Activated CD4-positive, alpha-beta T cell treated with anti-CD3 and anti-CD28 coated beads for 36 hours (primary cell): ENCODE measurements around the gene ZNF195. TPM values are rescaled to one million over a fixed set of nuclear protein-coding genes. Genes with fewer than 3 reads are reported as not detected.
A peak's percentile ranks its signal among the peaks of the same experiment; 100 is the strongest.
"Not testable (repeated sequence)": the region's sequence is repeated elsewhere in the genome, so short reads cannot be mapped to it uniquely, and the experiment has no call there.

Experiments
- ATAC-seq: fragments of 200-7000 bp; cut with Tn5 transposase; one replicate; pipeline ENCODE4 v1.10.0; 2021; ENCODE audit warnings: mild to moderate bottlenecking, moderate library complexity
- CTCF ChIA-PET: fragments of 350-600 bp; sonication (Branson Sonifier 250); formaldehyde crosslinking; loops from one replicate; lab custom pipeline; 2021; ENCODE audit warnings: antibody characterized with exemption; lab: Charles Lee
- POLR2A ChIA-PET: fragments of 350-600 bp; sonication (Branson Sonifier 250); formaldehyde crosslinking; loops from one replicate; lab custom pipeline; 2021; ENCODE audit warnings: antibody characterized with exemption, inconsistent platforms; lab: Charles Lee
- DNase-seq: peaks from one replicate; pipeline ENCODE4 v3.0.0-alpha.2; 2020
- H3K27ac Mint-ChIP-seq: one replicate; pipeline ENCODE4 v1.8.0; 2021; ENCODE audit warnings: mixed read lengths
- H3K27me3 Mint-ChIP-seq: one replicate; pipeline ENCODE4 v1.8.0; 2021; ENCODE audit warnings: mixed read lengths
- H3K36me3 Mint-ChIP-seq: one replicate; pipeline ENCODE4 v1.8.0; 2021; ENCODE audit warnings: low read depth, mixed read lengths
- H3K4me1 Mint-ChIP-seq: one replicate; pipeline ENCODE4 v1.8.0; 2021; ENCODE audit warnings: mixed read lengths
- H3K4me3 Mint-ChIP-seq: one replicate; pipeline ENCODE4 v1.8.0; 2021; ENCODE audit warnings: mild to moderate bottlenecking, moderate library complexity, mixed read lengths
- H3K9me3 Mint-ChIP-seq: one replicate; pipeline ENCODE4 v1.8.0; 2021; ENCODE audit warnings: low read depth, mixed read lengths
- intact Hi-C, 2 experiments: fragments of 100-400 bp; cut with DNase I in 1 of 2; cut with micrococcal nuclease in 1 of 2; formaldehyde crosslinking; loops; one replicate each; pipeline versions ENCODE4 v1.14.2 to v1.15.1; 2022 to 2024; cut with DNase I, micrococcal nuclease
- total RNA-seq, 2 experiments: library from RNA; stranded (reverse); gene quantifications; one replicate each; pipeline ENCODE4 v1.2.3, GENCODE V29; 2021

Gene ZNF195
- 10 to 100 TPM; 32.6 to 36.2 TPM for total RNA-seq

GRCh38 chr11:3378426-3379423, at the start of gene ZNF195:
TSS of gene ZNF195 (minus strand) at chr11:3379146. CDS start at chr11:3379040, 106 bp downstream.
- ChIA-PET POLR2A (interaction anchor here (0.7 to 0.9 kb wide), 4 partner anchors 44 to 419 kb away, joined by 3 to 5 read pairs (median 3); partner anchors contain the start of gene NAP1L4), CTCF (interaction anchor here (0.7 to 3.7 kb wide), 3 partner anchors 10 to 34 kb away, joined by 3 to 19 read pairs (median 3); no protein-coding TSS in a partner anchor)
- H3K4me3 Mint-ChIP-seq: peak within 1 kb of the TSS; percentile 91
- peak within 1 kb of the TSS; percentile 93 for H3K27ac Mint-ChIP-seq
- no peaks in the 10 kb centered on the region for H3K9me3 Mint-ChIP-seq
- peak; percentile 100 for ATAC-seq
- no peaks in the 10 kb centered on the region for H3K27me3 Mint-ChIP-seq
- peaks cover 47% of the 10 kb centered on the region for H3K4me1 Mint-ChIP-seq
- peaks cover 47% of the 10 kb centered on the region for H3K36me3 Mint-ChIP-seq
- DNase-seq: peak; percentile 99
- intact Hi-C loops: loop anchor here (1.0 to 5.0 kb wide), 7 partner anchors 44 to 976 kb away; partner anchors contain the start of genes CARS1 (in 1 of the 2), NAP1L4 (in 1 of the 2), NUP98 (in 1 of the 2) and OSBPL5 (in 1 of the 2)

DNA sequence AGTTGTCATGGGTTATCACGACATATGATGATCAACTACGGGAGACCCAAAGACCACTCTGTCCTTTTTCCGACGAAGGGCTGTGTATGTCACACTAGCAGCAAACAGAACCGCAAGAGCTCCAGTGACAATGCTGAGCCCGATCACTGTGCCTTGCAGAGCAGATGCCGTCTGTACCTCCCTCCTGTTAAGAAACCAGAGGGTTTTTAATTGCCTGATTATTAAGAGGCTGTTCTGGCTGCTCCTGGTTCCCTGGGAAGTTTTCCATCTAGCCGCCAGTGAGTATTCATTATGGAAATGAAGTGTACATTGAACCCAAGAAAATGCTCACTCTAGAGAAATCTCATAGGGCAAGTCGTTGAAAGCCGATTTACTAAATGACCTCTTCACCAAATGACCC, 49.1 kb upstream of the ZNF195 start:
- DNase-seq, H3K36me3 Mint-ChIP-seq, H3K27ac Mint-ChIP-seq, H3K4me3 Mint-ChIP-seq, intact Hi-C loops, H3K27me3 Mint-ChIP-seq, H3K9me3 Mint-ChIP-seq, ATAC-seq, CTCF ChIA-PET, H3K4me1 Mint-ChIP-seq, POLR2A ChIA-PET: not testable (repeated sequence)

DNA sequence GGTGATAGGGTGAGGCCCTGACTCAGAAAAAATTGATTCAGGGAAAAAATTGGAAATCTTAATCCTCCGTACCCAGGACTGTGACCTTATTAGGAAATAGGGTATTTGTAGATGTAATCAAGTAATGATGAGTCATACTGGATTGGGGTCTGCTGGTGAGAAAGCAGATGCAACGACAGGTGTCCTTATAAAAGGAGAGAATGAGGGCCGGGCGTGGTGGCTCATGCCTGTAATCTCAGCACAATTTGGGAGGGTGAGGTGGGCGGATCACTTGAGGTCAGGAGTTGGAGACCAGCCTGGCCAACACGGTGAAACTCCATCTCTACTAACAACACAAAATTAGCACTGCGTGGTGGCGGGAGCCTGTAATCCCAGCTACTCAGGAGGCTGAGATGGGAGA, 47.6 kb upstream of the ZNF195 start:
- H3K4me3 Mint-ChIP-seq, H3K27ac Mint-ChIP-seq, POLR2A ChIA-PET, H3K9me3 Mint-ChIP-seq, ATAC-seq, CTCF ChIA-PET, H3K4me1 Mint-ChIP-seq, H3K27me3 Mint-ChIP-seq, H3K36me3 Mint-ChIP-seq, DNase-seq, intact Hi-C loops: not testable (repeated sequence)

GRCh38 chr11:3423928-3424327, 45.0 kb upstream of the ZNF195 start:
- H3K27me3 Mint-ChIP-seq, H3K27ac Mint-ChIP-seq, ATAC-seq, DNase-seq, H3K36me3 Mint-ChIP-seq, H3K9me3 Mint-ChIP-seq, CTCF ChIA-PET: not testable (repeated sequence)
- POLR2A ChIA-PET: interaction anchor here (0.5 to 1.1 kb wide), 2 partner anchors 45 to 437 kb away, joined by 4 to 5 read pairs; partner anchors contain the start of gene ZNF195
- intact Hi-C loops: loop anchor here (2.0 to 5.0 kb wide), 7 partner anchors 45 to 1047 kb away; partner anchors contain the start of genes CD81 (in 1 of the 2), CDKN1C (in 1 of the 2), NUP98 (in 1 of the 2) and OSBPL5 (in 1 of the 2)
- H3K4me3 Mint-ChIP-seq: peak overlapping the region; percentile 83
- peaks cover 15% of the 10 kb centered on the region for H3K4me1 Mint-ChIP-seq

DNA sequence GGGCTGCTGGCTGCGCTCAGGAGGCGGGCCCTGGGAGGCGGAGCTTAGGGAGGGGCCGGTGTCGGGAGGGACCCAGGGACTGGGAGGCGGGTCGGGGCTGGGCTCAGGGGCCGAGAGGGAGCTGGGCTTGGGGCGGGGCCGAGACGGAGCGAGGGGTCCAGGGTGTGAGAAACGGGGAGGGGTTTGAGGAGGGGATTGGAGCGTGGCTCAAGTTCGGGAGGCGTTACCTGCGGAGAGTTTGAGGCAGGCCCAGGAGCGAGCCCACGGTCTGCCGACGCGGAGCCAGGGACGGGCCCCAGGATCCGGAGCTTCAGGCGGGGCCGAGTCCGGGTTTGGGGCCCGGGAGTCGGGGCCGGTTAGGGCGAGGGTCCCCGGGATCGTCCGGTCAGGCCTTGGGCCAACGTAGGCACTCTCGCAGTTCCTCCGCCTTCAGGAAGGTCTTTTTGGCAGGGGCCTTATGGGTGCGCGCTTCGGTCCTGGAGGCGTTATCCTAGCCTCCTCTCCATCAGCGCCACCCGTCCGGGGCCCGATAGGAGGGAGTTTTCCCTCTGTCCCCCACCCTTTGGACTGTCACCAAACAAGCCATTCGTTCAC, 44.3 kb upstream of the ZNF195 start:
- intact Hi-C loops: loop anchor here (2.0 to 5.0 kb wide), 7 partner anchors 44 to 1046 kb away; partner anchors contain the start of genes CD81 (in 1 of the 2), CDKN1C (in 1 of the 2), NUP98 (in 1 of the 2) and OSBPL5 (in 1 of the 2)
- H3K9me3 Mint-ChIP-seq, ATAC-seq, H3K27me3 Mint-ChIP-seq, H3K36me3 Mint-ChIP-seq, DNase-seq, CTCF ChIA-PET: not testable (repeated sequence)
- peaks cover 15% of the 10 kb centered on the region for H3K4me1 Mint-ChIP-seq
- POLR2A ChIA-PET: interaction anchor here (0.5 to 1.1 kb wide), 2 partner anchors 45 to 437 kb away, joined by 4 to 5 read pairs; partner anchors contain the start of gene ZNF195
- peak overlapping the region; percentile 83 for H3K4me3 Mint-ChIP-seq
- H3K27ac Mint-ChIP-seq: peak overlapping the region; percentile 51

GRCh38 chr11:3422380-3423137, 43.6 kb upstream of the ZNF195 start:
- ATAC-seq (peak; percentile 99), DNase-seq (peak; percentile 99)
- intact Hi-C loops: loop anchor here (1.0 to 5.0 kb wide), 11 partner anchors 43 to 1045 kb away; partner anchors contain the start of genes ZNF195 (in 2 of the 2), CARS1 (in 1 of the 2), CD81 (in 1 of the 2) and CDKN1C (in 1 of the 2)
- CTCF ChIA-PET, H3K27me3 Mint-ChIP-seq, H3K9me3 Mint-ChIP-seq, H3K36me3 Mint-ChIP-seq: not testable (repeated sequence)
- Mint-ChIP-seq H3K4me1 (peaks cover 15% of the 10 kb centered on the region), H3K4me3 (peak overlapping the region; percentile 83), H3K27ac (peak overlapping the region; percentile 89)
- POLR2A ChIA-PET: interaction anchor here (1.1 kb wide), 1 partner anchor 44 kb away, joined by 5 read pairs; the partner anchor contains the start of gene ZNF195

- POLR2A ChIA-PET, H3K36me3 Mint-ChIP-seq, H3K27me3 Mint-ChIP-seq, ATAC-seq, H3K9me3 Mint-ChIP-seq, CTCF ChIA-PET: not testable (repeated sequence)
- Mint-ChIP-seq H3K27ac (peak overlapping the region; percentile 87), H3K4me1 (peaks cover 15% of the 10 kb centered on the region), H3K4me3 (peak overlapping the region; percentile 83)
- intact Hi-C loops: loop anchor here (1.0 to 5.0 kb wide), 11 partner anchors 42 to 1044 kb away; partner anchors contain the start of genes ZNF195 (in 2 of the 2), CARS1 (in 1 of the 2), CD81 (in 1 of the 2) and CDKN1C (in 1 of the 2)
- peak; percentile 34 for DNase-seq
Measured at GRCh38 chr11:3421608-3422379, 42.8 kb upstream of the ZNF195 start.

DNA sequence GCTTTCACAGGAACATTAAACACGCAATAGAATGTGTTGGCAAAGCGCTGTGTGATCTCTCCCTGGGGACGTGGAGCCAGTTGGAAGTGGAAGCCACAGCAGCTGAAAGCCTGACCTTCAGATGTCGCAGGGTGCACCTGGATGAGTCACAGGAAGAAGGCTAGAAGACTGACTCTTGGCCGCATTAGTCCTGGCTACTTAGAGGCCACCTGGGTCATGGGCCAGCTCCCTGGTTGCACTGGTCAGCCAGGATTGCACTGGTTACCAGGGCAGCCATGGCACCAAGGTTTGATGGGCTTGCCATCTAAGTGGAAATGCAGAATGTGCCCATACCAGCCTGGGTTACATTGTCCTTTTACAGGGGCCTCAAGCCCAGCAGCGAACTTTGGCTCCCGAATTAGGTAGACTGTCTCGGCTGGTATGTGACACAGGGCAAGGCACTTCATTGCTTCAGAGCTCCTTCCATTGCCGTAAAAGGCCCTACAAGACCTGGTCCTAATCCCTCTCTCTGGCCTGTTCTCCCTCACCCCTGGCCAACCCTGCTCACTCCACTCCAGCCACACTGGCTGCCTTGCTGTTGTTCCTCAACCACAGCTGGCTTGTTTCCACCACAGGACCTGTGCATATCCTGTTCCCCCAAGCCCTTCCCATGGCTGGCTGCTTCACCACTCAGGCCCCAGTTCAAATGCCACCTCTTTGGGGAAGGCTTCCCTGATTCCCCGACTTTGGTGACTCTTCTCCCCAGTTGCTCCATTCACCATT, 41.5 kb upstream of the ZNF195 start:
- intact Hi-C loops: loop anchor here (5.0 kb wide), 4 partner anchors 253 to 1043 kb away; partner anchors contain the start of genes CD81 (in 1 of the 2), CDKN1C (in 1 of the 2), OSBPL5 (in 1 of the 2) and TSSC4 (in 1 of the 2)
- ATAC-seq, H3K36me3 Mint-ChIP-seq, H3K27ac Mint-ChIP-seq, H3K4me3 Mint-ChIP-seq, POLR2A ChIA-PET, H3K27me3 Mint-ChIP-seq, DNase-seq, H3K9me3 Mint-ChIP-seq: not testable (repeated sequence)
- CTCF ChIA-PET: interaction anchor here (0.7 to 1.3 kb wide), 2 partner anchors 12 to 79 kb away, joined by 3 to 8 read pairs; no protein-coding TSS in a partner anchor
- H3K4me1 Mint-ChIP-seq: peaks cover 15% of the 10 kb centered on the region

DNA sequence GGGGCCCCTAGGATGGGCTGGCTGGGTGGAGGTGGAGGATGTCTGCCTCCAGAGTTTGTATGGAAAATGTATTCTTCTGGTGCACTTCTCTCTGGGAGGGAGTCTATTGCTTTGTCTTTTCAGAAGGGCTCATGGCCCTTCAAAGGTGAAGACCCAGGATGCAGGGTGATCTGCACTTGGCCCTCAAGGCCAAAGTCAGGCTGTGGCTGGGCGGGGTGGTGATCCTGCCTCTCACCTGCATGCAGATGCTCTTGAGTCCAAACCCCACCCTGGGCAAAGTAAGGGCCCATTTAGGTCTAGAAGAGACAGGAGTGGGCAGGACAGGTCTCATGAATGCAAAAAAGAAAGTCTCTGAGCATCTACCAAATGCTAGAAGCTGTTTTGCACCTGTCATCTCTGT, 40.5 kb upstream of the ZNF195 start:
- H3K36me3 Mint-ChIP-seq, H3K27ac Mint-ChIP-seq, H3K9me3 Mint-ChIP-seq, H3K4me3 Mint-ChIP-seq, intact Hi-C loops, DNase-seq, POLR2A ChIA-PET, H3K27me3 Mint-ChIP-seq, ATAC-seq: not testable (repeated sequence)
- peaks cover 15% of the 10 kb centered on the region for H3K4me1 Mint-ChIP-seq
- CTCF ChIA-PET: interaction anchor here (1.3 kb wide), 1 partner anchor 11 kb away, joined by 8 read pairs; no protein-coding TSS in a partner anchor
